Hepatocyte (in vitro differentiated cells): ENCODE measurements around the gene SIL1.

ENCODE experiments used
- CTCF ChIP-seq: fragments of 200-600 bp; sonication (generic); IDR thresholded peaks from 2 replicates; pipeline ENCODE4 v1.5.1; 2016; ENCODE audit warnings: antibody characterized with exemption, mild to moderate bottlenecking; ENCODE audit not compliant: poor library complexity
- EZH2 ChIP-seq: fragments of 200-600 bp; sonication (generic); IDR thresholded peaks from 2 replicates; pipeline ENCODE4 v1.6.1; 2016; ENCODE audit warnings: antibody characterized with exemption, mild to moderate bottlenecking, borderline replicate concordance

GRCh38 chr5:138942066-138942465 lies 256.1 kb downstream of the SIL1 start:
- TF ChIP-seq EZH2 (no peak), CTCF (no peak)
